DMS114 treated with DMSO at 0.1 percent for 48 hours (cell line): ENCODE measurements around the gene CRELD1.

Experiments used
- DNase-seq: peaks from one replicate; lab custom pipeline; 2025; ENCODE audit not compliant: unreplicated experiment; lab: John Stamatoyannopoulos, UW

CRELD1 gene

DNA sequence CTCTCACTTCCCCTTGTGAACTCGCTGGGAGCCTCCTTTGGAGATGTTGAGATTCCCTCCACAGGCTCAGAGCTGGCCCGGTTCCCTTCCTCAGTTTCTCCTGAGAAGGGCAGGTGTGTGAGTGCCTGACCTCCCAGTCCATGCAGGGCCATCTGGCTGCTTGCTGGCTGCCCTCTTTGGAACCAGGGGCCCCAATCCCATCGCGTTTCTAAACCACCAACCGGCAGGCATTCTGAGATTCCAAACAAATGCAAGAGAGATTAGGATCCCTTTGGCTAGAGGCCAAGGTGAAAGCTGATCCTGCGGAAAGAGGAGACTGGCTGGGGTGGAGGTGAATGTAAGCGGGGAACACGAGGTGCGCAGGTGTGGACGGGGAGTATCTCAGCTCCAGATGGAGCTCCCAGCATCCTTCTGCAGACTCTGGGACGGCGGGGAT lies 21.5 kb downstream of the CRELD1 start:
- no peak for DNase-seq

DNA sequence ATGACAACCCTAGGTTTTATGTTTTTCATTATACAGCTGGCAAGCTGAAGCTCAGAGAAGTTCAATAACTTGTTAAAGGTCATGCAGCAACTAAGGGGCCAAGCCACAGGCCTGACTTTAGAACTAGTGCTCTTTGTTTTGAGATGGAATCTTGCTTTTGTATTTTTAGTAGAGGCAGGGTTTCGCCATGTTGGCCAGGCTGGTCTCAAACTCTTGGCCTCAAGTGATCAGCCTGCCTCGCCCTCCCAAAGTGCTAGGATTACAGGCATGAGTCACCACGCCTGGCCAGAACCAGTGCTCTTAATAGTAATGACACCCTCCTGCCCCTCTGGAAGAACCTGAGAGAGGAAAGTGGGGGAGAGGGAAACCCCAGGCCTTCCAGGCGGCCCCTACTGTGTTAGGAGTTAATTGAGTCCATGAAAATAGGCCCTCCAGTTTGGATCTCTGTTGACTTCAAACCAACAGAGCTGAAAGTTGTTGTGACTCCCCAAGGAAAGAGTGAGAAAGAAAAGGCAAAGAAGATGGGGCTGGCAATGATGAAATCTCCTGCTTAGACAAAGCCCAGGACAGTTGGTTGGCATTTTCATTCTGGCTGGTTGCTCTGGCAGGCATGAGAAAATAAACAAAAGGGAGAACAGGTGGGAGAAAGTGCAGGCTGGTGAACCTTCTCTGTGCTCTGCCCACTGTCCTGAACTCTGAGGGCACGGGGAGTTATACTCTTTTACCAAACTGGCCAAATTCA lies 22.1 kb downstream of the CRELD1 start:
- DNase-seq, result no peak

DNA sequence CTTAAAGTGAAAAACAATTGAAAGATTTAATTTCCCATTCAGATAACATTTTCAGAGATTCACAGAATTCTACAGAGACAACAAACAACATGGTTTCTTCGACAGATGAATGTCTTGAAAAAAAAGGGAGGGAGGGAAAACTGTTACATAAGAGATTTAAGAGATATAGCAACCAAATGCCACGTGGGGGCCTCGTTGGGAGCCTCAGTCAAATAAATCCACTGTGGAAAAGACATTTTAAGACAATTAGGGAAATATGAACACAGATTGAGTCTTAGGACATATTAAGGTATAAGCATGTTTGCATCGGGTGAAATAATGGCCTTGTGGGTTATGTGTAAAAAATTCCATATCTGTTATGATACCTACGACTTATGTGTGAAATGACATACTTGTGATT lies 23.6 kb downstream of the CRELD1 start:
- DNase-seq, result peak; percentile 11

GRCh38 chr3:9965200-9965875 lies 31.7 kb downstream of the CRELD1 start:
- DNase-seq, result no peak

DNA sequence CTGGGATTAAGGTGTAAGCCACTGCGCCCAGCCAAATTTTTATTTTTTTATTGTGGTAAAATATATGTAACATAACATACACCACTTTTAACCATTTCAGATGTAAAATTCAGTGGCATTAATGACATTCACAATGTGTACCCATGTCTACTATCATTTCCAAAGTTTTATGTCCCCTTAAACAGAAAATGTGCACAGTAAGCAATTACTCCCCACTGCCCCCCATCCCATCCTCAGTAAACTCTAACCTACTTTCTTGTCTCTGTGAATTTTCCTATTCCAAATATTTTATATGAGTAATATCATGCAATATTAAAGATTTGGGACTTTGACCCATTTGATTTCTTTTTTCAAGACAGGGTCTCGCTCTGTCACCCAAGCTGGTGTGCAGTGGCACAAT lies 33.2 kb downstream of the CRELD1 start:
- no peak for DNase-seq

DNA sequence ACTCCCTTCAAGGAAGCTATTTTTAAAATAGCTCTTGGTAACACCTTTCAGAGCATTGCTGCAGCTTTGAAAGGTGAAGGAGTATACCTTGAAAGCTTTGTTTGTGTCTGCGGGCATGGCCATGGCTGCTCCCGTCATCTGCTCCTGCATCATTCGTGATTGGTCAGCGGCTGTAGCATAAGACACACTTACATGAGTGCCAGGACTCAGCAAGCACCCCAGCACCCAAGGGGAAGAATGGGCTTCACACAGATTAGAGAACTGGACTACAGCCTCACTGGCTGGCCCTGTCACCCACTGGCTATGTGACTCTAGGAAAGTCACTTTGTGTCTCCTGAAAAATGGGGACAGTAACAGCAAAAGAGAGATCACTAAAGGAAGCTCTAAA lies 36.0 kb downstream of the CRELD1 start:
- DNase-seq, result no peak

DNA sequence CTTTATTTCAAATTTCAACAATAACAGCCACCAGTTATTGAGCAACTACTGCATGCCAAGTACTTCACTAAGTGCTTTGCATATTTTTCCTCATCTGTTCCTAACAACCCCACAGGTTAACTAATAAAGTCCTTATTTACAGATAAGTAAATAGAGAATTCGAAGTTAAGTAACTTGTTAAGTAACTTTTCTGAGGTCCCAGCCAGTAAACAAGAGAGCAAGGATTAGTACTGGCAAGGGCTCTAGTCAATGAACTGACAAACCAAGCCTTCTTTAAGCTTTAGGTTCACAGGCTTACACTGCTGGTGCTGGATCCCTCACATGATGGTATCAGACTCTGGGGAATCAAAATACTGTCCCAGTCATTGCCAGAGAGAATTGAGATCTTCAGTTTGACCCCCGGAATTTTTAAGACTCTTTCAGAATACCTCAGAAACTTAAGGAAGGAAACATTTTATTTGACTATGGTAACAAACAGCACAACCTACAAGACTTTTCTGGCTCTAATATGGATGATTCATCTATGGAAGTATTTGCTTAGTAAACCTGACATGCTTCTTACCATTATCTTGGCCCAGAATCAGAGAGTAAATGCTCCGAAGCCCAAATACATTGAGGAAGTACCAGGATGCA lies 36.5 kb downstream of the CRELD1 start:
- DNase-seq, result no peak

DNA sequence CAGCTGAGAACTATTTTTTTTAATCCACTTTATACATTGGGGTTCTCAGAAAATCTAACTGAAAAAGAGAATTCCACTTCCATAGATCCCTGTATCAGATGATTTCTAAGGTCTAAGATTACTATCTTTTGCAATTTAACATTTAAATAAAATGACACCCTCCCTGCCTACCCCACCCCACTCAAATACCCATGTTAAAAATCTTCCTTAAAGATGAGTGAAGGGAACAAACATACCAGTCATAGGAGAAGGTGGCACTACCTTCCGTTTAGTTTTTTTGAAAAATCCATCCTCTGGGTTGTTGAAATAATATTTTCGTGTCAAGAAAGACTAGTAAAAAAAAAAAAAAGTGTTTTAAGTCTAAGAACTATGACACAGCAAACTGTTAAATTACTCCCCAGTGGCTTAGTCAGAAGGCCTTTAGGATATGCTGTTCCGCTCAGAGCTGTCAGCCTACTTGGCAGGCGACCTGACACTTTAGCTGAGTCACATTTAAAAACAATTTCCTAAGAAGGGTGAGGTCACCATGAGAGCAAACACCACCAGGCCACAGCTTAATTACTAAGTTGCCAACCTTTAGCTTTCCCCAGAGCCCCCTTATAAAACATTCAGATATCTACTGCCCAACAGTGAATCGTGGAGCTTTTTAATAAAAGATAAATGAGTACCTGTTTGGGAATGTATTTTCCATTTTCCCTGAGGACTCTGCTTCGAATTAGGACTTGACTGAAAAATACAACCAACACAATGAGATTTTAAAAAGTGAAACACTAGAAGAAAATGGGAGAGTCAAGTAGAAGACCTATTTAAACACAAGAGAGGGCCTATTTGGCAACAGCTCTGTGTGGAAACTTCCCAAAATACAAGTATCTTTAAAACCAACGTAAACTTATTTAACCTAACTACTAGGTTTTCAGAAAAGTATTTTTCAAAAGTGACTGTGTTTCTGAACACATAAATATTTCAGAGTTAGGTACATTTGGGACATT lies 43.4 kb downstream of the CRELD1 start:
- DNase-seq, result no peak

GRCh38 chr3:9978710-9979305 lies 45.2 kb downstream of the CRELD1 start:
- no peak for DNase-seq

DNA sequence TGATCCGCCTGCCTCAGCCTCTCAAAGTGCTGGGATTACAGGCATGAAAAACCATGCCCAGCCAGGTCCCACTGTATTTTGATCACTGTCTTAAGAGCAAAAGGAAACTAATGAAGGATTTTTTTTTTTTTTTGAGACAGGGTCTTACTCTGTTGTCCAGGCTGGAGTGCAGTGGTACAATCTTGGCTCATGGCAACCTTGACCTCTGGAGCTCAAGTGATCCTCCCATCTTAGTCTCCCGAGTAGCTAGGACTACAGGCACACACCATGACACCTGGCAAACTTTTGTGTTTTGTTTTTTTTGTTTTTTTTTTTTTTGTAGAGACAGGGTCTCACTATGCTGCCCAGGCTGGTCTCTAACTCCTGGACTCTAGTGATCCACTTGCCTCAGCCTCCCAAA lies 46.6 kb downstream of the CRELD1 start:
- no peak for DNase-seq

DNA sequence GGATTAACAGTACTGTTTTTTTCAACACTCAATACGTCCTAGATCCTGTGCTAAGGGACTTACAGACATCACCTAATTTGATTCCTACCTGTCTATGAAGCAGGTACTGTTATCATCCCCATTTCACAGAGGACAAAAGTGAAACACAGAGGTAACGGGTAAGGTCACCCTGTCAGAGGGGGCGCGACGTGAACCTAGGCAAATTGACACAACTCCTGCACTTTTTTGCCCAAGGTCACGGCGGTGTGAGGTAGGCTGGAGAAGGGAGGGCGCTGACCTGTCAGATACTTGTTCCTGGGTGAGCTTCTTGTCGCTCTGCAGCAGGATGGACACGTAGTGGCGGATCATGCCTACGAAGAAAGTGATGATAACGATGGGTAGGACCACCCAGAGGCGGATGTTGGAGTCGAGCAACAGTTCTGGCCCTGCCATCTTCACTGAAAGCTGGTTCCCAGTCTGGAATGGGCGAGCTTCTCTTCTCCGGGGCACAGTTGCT lies 52.6 kb downstream of the CRELD1 start:
- DNase-seq, result no peak

GRCh38 chr3:9994086-9994844 lies 60.6 kb downstream of the CRELD1 start:
- no peak for DNase-seq
